Panc1 (cell line): ENCODE measurements around the gene RITA1. TPM values are rescaled to one million over a fixed set of nuclear protein-coding genes. Genes with fewer than 3 reads are reported as not detected.

Experiments
- ATAC-seq: fragments of 200-7000 bp; cut with Tn5 transposase; 2 replicates; pipeline ENCODE4 v1.9.1; 2020; ENCODE audit warnings: mild to moderate bottlenecking, moderate library complexity
- BruUV-seq: library from RNA; stranded (reverse); fragments of 400-500 nt; replicated peaks from 2 replicates; lab custom pipeline; 2021; lab: Mats Ljungman, UMichigan
- CTCF ChIA-PET: fragments of 300-600 bp; sonication (Branson Sonifier 250); formaldehyde crosslinking; loops from one replicate; lab custom pipeline; 2022; ENCODE audit warnings: antibody characterized with exemption; lab: Charles Lee
- POLR2A ChIA-PET: fragments of 300-600 bp; sonication (Branson Sonifier 250); formaldehyde crosslinking; loops from one replicate; lab custom pipeline; 2022; ENCODE audit warnings: antibody characterized with exemption; lab: Charles Lee
- DNase-seq: peaks from one replicate; pipeline ENCODE4 v3.0.0-alpha.2; 2010; ENCODE audit warnings: low read depth, low spot score
- H3K27ac ChIP-seq: 2 replicates; pipeline ENCODE4 v1.5.1; 2011; ENCODE audit warnings: mild to moderate bottlenecking, low read length, inconsistent platforms
- H3K27me3 ChIP-seq: fragments of 200-500 bp; sonication (Bioruptor generic); 2 replicates; pipeline ENCODE4 v1.6.0; 2014; ENCODE audit warnings: low read length, inconsistent platforms; ENCODE audit not compliant: control insufficient read depth, insufficient read depth
- H3K36me3 ChIP-seq: fragments of 200-500 bp; sonication (Bioruptor generic); 2 replicates; pipeline ENCODE4 v1.5.1; 2014; ENCODE audit warnings: inconsistent platforms, mild to moderate bottlenecking, low read length, moderate library complexity; ENCODE audit not compliant: control insufficient read depth, insufficient read depth
- H3K4me1 ChIP-seq: 2 replicates; pipeline ENCODE4 v1.5.1; 2011; ENCODE audit warnings: inconsistent platforms, mild to moderate bottlenecking, low read length, moderate library complexity; ENCODE audit not compliant: control insufficient read depth, insufficient read depth
- H3K4me3 ChIP-seq, 2 experiments: 2 replicates each; pipeline ENCODE4 v1.5.1; 2011 to 2012; ENCODE audit warnings: low read depth in 2 of 2, low read length in 2 of 2, mild to moderate bottlenecking in 2 of 2, inconsistent platforms in 1 of 2, moderate library complexity in 1 of 2
- H3K9me3 ChIP-seq: fragments of 200-500 bp; sonication (Bioruptor generic); 2 replicates; pipeline ENCODE4 v1.5.1; 2014; ENCODE audit warnings: low read depth, mild to moderate bottlenecking, inconsistent platforms, low read length, moderate library complexity; ENCODE audit not compliant: control insufficient read depth, insufficient read depth
- CTCF ChIP-seq: fragments of 450-650 bp; IDR thresholded peaks from 2 replicates; pipeline ENCODE4 v1.5.1; 2017; ENCODE audit warnings: mild to moderate bottlenecking
- POLR2AphosphoS5 ChIP-seq: IDR thresholded peaks from 2 replicates; pipeline ENCODE4 v1.6.1; 2012; ENCODE audit warnings: mild to moderate bottlenecking, low read depth, low read length, moderate library complexity
- REST ChIP-seq, 2 experiments: IDR thresholded peaks; 2 replicates each; pipeline ENCODE4 v1.6.1; 2011 to 2012; ENCODE audit warnings: low read depth in 2 of 2, control low read depth in 1 of 2, low read length in 1 of 2, mild to moderate bottlenecking in 1 of 2, moderate library complexity in 1 of 2; ENCODE audit not compliant: insufficient read depth in 1 of 2
- SIN3A ChIP-seq: IDR thresholded peaks from 2 replicates; pipeline ENCODE4 v1.6.1; 2012; ENCODE audit warnings: low read depth, mild to moderate bottlenecking, low read length, moderate library complexity, borderline replicate concordance; ENCODE audit not compliant: insufficient read depth
- TCF7L2 ChIP-seq: IDR thresholded peaks from 2 replicates; pipeline ENCODE4 v1.6.1; 2011; ENCODE audit warnings: mild to moderate bottlenecking, low read depth, low read length, inconsistent platforms
- in situ Hi-C: cut with HindIII; loops from 2 replicates; pipeline ENCODE4 v1.10.0; 2016; ENCODE audit warnings: low sequenced_read_pairs, low pct_unique_long_range_greater_than_20kb
- intact Hi-C: fragments of 100-400 bp; cut with micrococcal nuclease; formaldehyde crosslinking; loops from one replicate; pipeline ENCODE4 v1.10.0; 2022; ENCODE audit not compliant: unreplicated experiment
- total RNA-seq: library from RNA; stranded (reverse); gene quantifications from one replicate; pipeline ENCODE4 v1.2.1, GENCODE V29; 2021; ENCODE audit not compliant: unreplicated experiment

RITA1 gene
- total RNA-seq, 1 experiment from 2014 or later, result 41.0 TPM

- Histone ChIP-seq H3K36me3 (no peaks in the 10 kb centered on the region), H3K4me1 (peaks cover 20% of the 10 kb centered on the region), H3K4me3 (no peak overlapping the region), H3K27me3 (no peaks in the 10 kb centered on the region), H3K9me3 (no peaks in the 10 kb centered on the region), H3K27ac (no peak overlapping the region)
- TF ChIP-seq CTCF, result no peak
- no peak for TF ChIP-seq SIN3A
- TF ChIP-seq TCF7L2, result no peak
- TF ChIP-seq REST (IDR thresholded peaks at IDR 0.05; ENCODE audit: insufficient read depth in 1 of 2, low read depth in 2 of 2, low read length in 1 of 2), result no peak
- TF ChIP-seq POLR2AphosphoS5, result no peak
- POLR2A ChIA-PET, result no interaction called here
- intact Hi-C loops (no loop called here), in situ Hi-C loops (no loop called here)
- ATAC-seq (no peak), DNase-seq (no peak)
- BruUV-seq, result no TSS peak
- CTCF ChIA-PET, result interaction anchor here (0.5 to 0.6 kb wide), 2 partner anchors 41 to 1195 kb away, joined by 3 read pairs; partner anchors contain the start of gene RITA1
Observed at GRCh38 chr12:113226696-113227568, 41.4 kb downstream of the RITA1 start.

GRCh38 chr12:113227686-113228391 lies 42.3 kb downstream of the RITA1 start:
- Histone ChIP-seq H3K36me3 (no peaks in the 10 kb centered on the region), H3K9me3 (no peaks in the 10 kb centered on the region), H3K27ac (no peak overlapping the region), H3K4me1 (peaks cover 11% of the 10 kb centered on the region), H3K4me3 (no peak overlapping the region), H3K27me3 (no peaks in the 10 kb centered on the region)
- CTCF ChIA-PET, result interaction anchor here (0.5 kb wide), 1 partner anchor 1194 kb away, joined by 3 read pairs; no protein-coding TSS in a partner anchor
- in situ Hi-C loops, result no loop called here
- POLR2A ChIA-PET, result no interaction called here
- intact Hi-C loops, result no loop called here
- BruUV-seq, result no TSS peak
- no peak for TF ChIP-seq REST (IDR thresholded peaks at IDR 0.05; ENCODE audit: insufficient read depth in 1 of 2, low read depth in 2 of 2, low read length in 1 of 2)
- TF ChIP-seq CTCF, result no peak
- no peak for TF ChIP-seq POLR2AphosphoS5
- no peak for TF ChIP-seq TCF7L2
- no peak for TF ChIP-seq SIN3A
- ATAC-seq (no peak), DNase-seq (no peak)
